ENCODE results near the gene ACSF2. TPM values are rescaled to one million over a fixed set of nuclear protein-coding genes. Genes with fewer than 3 reads are reported as not detected.

The ACSF2 gene
- total and polyA plus RNA-seq, 8 donors: 8.5 to 61.2 (median 22.5) TPM

- FAIRE-seq: no peak
These were observed 52.7 kb downstream of the ACSF2 start, which contains the start of gene RSAD1 for GRCh38 chr17:50478391-50479381. RSAD1 (plus strand) TSS chr17:50478860; CDS start chr17:50478885, 25 bp downstream.

GRCh38 chr17:50479522-50480141, 53.6 kb downstream of the ACSF2 start:
- FAIRE-seq: no peak
- Histone ChIP-seq H3K4me3 (peak overlapping the region; percentile 58 to 91 (median 66)), H3K4me1 (peaks cover 9 to 25% (median 16%) of the 10 kb centered on the region in 3 donors), H3K36me3 (peaks cover 0 to 13% (median 3%) of the 10 kb centered on the region in 3 donors), H3K27me3 (no peaks in the 10 kb centered on the region), H3K9me3 (no peaks in the 10 kb centered on the region), H3K27ac (peak overlapping the region; percentile 80 to 88 (median 84))
- peak; percentile 73 to 91 (median 76) for DNase-seq
- WGBS, 2 donors: 8 to 12% methylated on average over 19 of the region's 19 CpGs
- TF ChIP-seq CTCF (IDR thresholded peaks at IDR 0.05): peak; percentile 17 to 49 (median 30)
- intact Hi-C loops (cut with DNase I): loop anchor here (5.0 to 10.0 kb wide), 7 partner anchors 55 to 218 kb away; partner anchors contain the start of gene EPN3 (in 1 of the 3)
- ATAC-seq: peak; percentile 52 to 67 (median 62)

More at GRCh38 chr17:50478391-50479381, 52.7 kb downstream of the ACSF2 start, which contains the start of gene RSAD1:
- ATAC-seq: peak; percentile 80 to 85 (median 84)
- peak within 1 kb of the TSS; percentile 80 to 88 (median 84) for H3K27ac ChIP-seq
- no peaks in the 10 kb centered on the region for H3K9me3 ChIP-seq
- WGBS, 2 donors: 1 to 2% methylated on average over 58 to 75 of the region's 75 CpGs
- no peaks in the 10 kb centered on the region for H3K27me3 ChIP-seq
- intact Hi-C loops (cut with DNase I): loop anchor here in 1 of 3 donors (10.0 kb wide), 1 partner anchor 114 kb away; no protein-coding TSS in a partner anchor
- peaks cover 9 to 25% (median 16%) of the 10 kb centered on the region in 3 donors for H3K4me1 ChIP-seq
- peak; percentile 86 to 95 (median 92) for DNase-seq
- H3K4me3 ChIP-seq: peak within 1 kb of the TSS; percentile 58 to 91 (median 66)
- peak; percentile 87 to 94 (median 91) for TF ChIP-seq CTCF (IDR thresholded peaks at IDR 0.05)
- peaks cover 0 to 6% (median 3%) of the 10 kb centered on the region in 3 donors for H3K36me3 ChIP-seq

GRCh38 chr17:50480142-50480764, 54.2 kb downstream of the ACSF2 start:
- no peak for ATAC-seq
- no peak for TF ChIP-seq CTCF (IDR thresholded peaks at IDR 0.05)
- no peak for FAIRE-seq
- Histone ChIP-seq H3K36me3 (peaks cover 0 to 20% (median 3%) of the 10 kb centered on the region in 3 donors), H3K27me3 (no peaks in the 10 kb centered on the region), H3K4me1 (peaks cover 9 to 25% (median 16%) of the 10 kb centered on the region in 3 donors), H3K9me3 (no peaks in the 10 kb centered on the region), H3K4me3 (peak overlapping the region in 2 of 4 donors; percentile 70 to 91), H3K27ac (peak overlapping the region in 2 of 4 donors; percentile 85 to 88)
- peak in 2 of 6 donors; percentile 4 to 5 for DNase-seq
- intact Hi-C loops (cut with DNase I): loop anchor here (5.0 to 10.0 kb wide), 6 partner anchors 55 to 217 kb away; partner anchors contain the start of gene EPN3 (in 1 of the 3)
- WGBS, 2 donors: 54 to 58% methylated on average over 7 of the region's 7 CpGs

GRCh38 chr17:50480854-50481490, 55.0 kb downstream of the ACSF2 start:
- peak overlapping the region in 1 of 4 donors; percentile 15 for H3K27ac ChIP-seq
- H3K27me3 ChIP-seq: no peaks in the 10 kb centered on the region
- ATAC-seq (no peak), FAIRE-seq (no peak), DNase-seq (no peak)
- H3K36me3 ChIP-seq: peaks cover 0 to 25% (median 3%) of the 10 kb centered on the region in 3 donors
- H3K4me1 ChIP-seq: peaks cover 9 to 25% (median 16%) of the 10 kb centered on the region in 3 donors
- no peak overlapping the region for H3K4me3 ChIP-seq
- no peak for TF ChIP-seq CTCF (IDR thresholded peaks at IDR 0.05)
- intact Hi-C loops (cut with DNase I): loop anchor here (5.0 to 10.0 kb wide), 6 partner anchors 54 to 216 kb away; partner anchors contain the start of gene EPN3 (in 1 of the 3)
- WGBS, 2 donors: 65 to 66% methylated on average over 2 of the region's 2 CpGs
- no peaks in the 10 kb centered on the region for H3K9me3 ChIP-seq
